GM23248 (cell line): ENCODE measurements around the gene ACER2. TPM values are rescaled to one million over a fixed set of nuclear protein-coding genes. Genes with fewer than 3 reads are reported as not detected.
"Not testable (repeated sequence)": the region's sequence is repeated elsewhere in the genome, so short reads cannot be mapped to it uniquely, and the experiment has no call there.

Experiments
- DNase-seq: peaks from one replicate; pipeline ENCODE4 v3.0.0-alpha.2; 2015
- H2AFZ ChIP-seq: fragments of 200-600 bp; sonication (generic); 2 replicates; pipeline ENCODE4 v1.6.1; 2016; ENCODE audit warnings: antibody characterized with exemption
- H3F3A ChIP-seq: fragments of 200-600 bp; sonication (generic); 2 replicates; pipeline ENCODE4 v1.6.1; 2016; ENCODE audit warnings: mild to moderate bottlenecking, antibody characterized with exemption, mixed run types; ENCODE audit not compliant: insufficient read depth
- H3K27ac ChIP-seq: fragments of 200-600 bp; sonication (generic); 2 replicates; pipeline ENCODE4 v1.5.1; 2016; ENCODE audit warnings: mild to moderate bottlenecking
- H3K27me3 ChIP-seq: fragments of 200-600 bp; sonication (generic); replicated peaks from 2 replicates; pipeline ENCODE4 v1.6.1; 2016; ENCODE audit warnings: mild to moderate bottlenecking; ENCODE audit not compliant: insufficient read depth
- H3K36me3 ChIP-seq: fragments of 200-600 bp; sonication (generic); 2 replicates; pipeline ENCODE4 v1.6.1; 2016; ENCODE audit warnings: low read depth, mild to moderate bottlenecking
- H3K4me1 ChIP-seq: fragments of 200-600 bp; sonication (generic); 2 replicates; pipeline ENCODE4 v1.6.1; 2016; ENCODE audit warnings: mild to moderate bottlenecking; ENCODE audit not compliant: insufficient read depth
- H3K4me2 ChIP-seq: fragments of 200-600 bp; sonication (generic); one replicate; pipeline ENCODE4 v1.6.1; 2016; ENCODE audit warnings: mild to moderate bottlenecking; ENCODE audit not compliant: unreplicated experiment
- H3K4me3 ChIP-seq: fragments of 200-600 bp; sonication (generic); 2 replicates; pipeline ENCODE4 v1.5.1; 2016; ENCODE audit warnings: mild to moderate bottlenecking
- H3K79me2 ChIP-seq: fragments of 200-600 bp; sonication (generic); 2 replicates; pipeline ENCODE4 v1.6.1; 2016; ENCODE audit warnings: mild to moderate bottlenecking; ENCODE audit not compliant: insufficient read depth
- H3K9ac ChIP-seq: fragments of 200-600 bp; sonication (generic); 2 replicates; pipeline ENCODE4 v1.6.1; 2016; ENCODE audit warnings: mild to moderate bottlenecking
- H3K9me2 ChIP-seq: fragments of 200-600 bp; sonication (generic); 2 replicates; pipeline ENCODE4 v1.6.1; 2016; ENCODE audit warnings: mixed run types, mild to moderate bottlenecking, moderate library complexity; ENCODE audit not compliant: insufficient read depth
- H3K9me3 ChIP-seq: fragments of 200-600 bp; sonication (generic); one replicate; pipeline ENCODE4 v1.6.1; 2017; ENCODE audit warnings: low read depth
- H4K20me1 ChIP-seq: fragments of 200-600 bp; sonication (generic); 2 replicates; pipeline ENCODE4 v1.6.0; 2016; ENCODE audit not compliant: insufficient read depth
- EZH2 ChIP-seq: fragments of 200-600 bp; sonication (generic); IDR thresholded peaks from 2 replicates; pipeline ENCODE4 v1.6.1; 2018; ENCODE audit warnings: antibody characterized with exemption, mild to moderate bottlenecking; ENCODE audit not compliant: insufficient read depth, poor library complexity, severe bottlenecking
- EZH2phosphoT487 ChIP-seq: fragments of 200-600 bp; sonication (generic); IDR thresholded peaks from 2 replicates; pipeline ENCODE4 v1.6.1; 2018; ENCODE audit warnings: antibody characterized with exemption, moderate library complexity, mild to moderate bottlenecking, low read depth; ENCODE audit not compliant: insufficient read depth
- WGBS, 2 experiments: methylation state at CpG; one replicate each; pipeline ENCODE4 v1.1.6; 2015 to 2017; ENCODE audit warnings: low lambda C conversion rate in 2 of 2, low coverage in 1 of 2; ENCODE audit errors: missing lambda C conversion rate in 2 of 2; 5-methylcytosine and 5-hydroxymethylcytosine counted together
- in situ Hi-C: fragments of 300-500 bp; cut with MboI; formaldehyde crosslinking; loops from 2 replicates; pipeline ENCODE4 v1.15.0; 2020
- polyA plus RNA-seq: library from polyadenylated mRNA; unstranded; fragments of >200 nt; fragmentation: Nextera tagmentation; extraction: Ambion mirVana; gene quantifications from 2 replicates; pipeline ENCODE4 v1.2.1, GENCODE V29; 2016
- total RNA-seq: library from RNA; depleted of rRNA; stranded (reverse); fragments of >200 nt; shearing (Covaris generic); gene quantifications from 2 replicates; pipeline ENCODE4 v1.2.3, GENCODE V29; 2014

The ACER2 gene
- total and polyA plus RNA-seq, 2 experiments from 2014 or later, result 0.48 to 0.76 TPM

GRCh38 chr9:19379283-19379682 lies 29.5 kb upstream of the ACER2 start:
- Histone ChIP-seq H3K9me2 (no peaks in the 10 kb centered on the region), H3K4me1 (peaks cover 44% of the 10 kb centered on the region), H2AFZ (peak overlapping the region; percentile 92), H4K20me1 (no peaks in the 10 kb centered on the region; the same call in 1 of the 2 replicates), H3K27me3 (no peaks in the 10 kb centered on the region), H3K9ac (peak overlapping the region; percentile 97), H3F3A (peaks cover 69% of the 10 kb centered on the region), H3K4me3 (peak overlapping the region; percentile 95), H3K9me3 (no peaks in the 10 kb centered on the region), H3K36me3 (peaks cover 51% of the 10 kb centered on the region), H3K79me2 (peaks cover 32% of the 10 kb centered on the region), H3K27ac (peak overlapping the region; percentile 90), H3K4me2 (peak overlapping the region; percentile 94)
- no peak for TF ChIP-seq EZH2phosphoT487
- no peak for TF ChIP-seq EZH2
- peak; percentile 33 for DNase-seq
- WGBS, 2 experiments, result 1 to 2% methylated on average over 12 of the region's 12 CpGs
- in situ Hi-C loops, result no loop called here

- Histone ChIP-seq H2AFZ (peak overlapping the region; percentile 92), H3K27me3 (no peaks in the 10 kb centered on the region), H3K79me2 (peaks cover 32% of the 10 kb centered on the region), H3F3A (peaks cover 65% of the 10 kb centered on the region), H3K9me3 (no peaks in the 10 kb centered on the region), H3K27ac (peak overlapping the region; percentile 90), H4K20me1 (no peaks in the 10 kb centered on the region; the same call in 1 of the 2 replicates), H3K9me2 (no peaks in the 10 kb centered on the region), H3K4me3 (peak overlapping the region; percentile 95), H3K36me3 (peaks cover 47% of the 10 kb centered on the region), H3K4me1 (peaks cover 44% of the 10 kb centered on the region), H3K9ac (peak overlapping the region; percentile 97), H3K4me2 (peak overlapping the region; percentile 94)
- WGBS, 2 experiments, result 0 to 2% methylated on average over 29 to 30 of the region's 30 CpGs
- TF ChIP-seq EZH2phosphoT487, result no peak
- TF ChIP-seq EZH2, result no peak
- DNase-seq, result peak; percentile 69
- in situ Hi-C loops, result no loop called here
Observed at GRCh38 chr9:19379697-19380046, 29.1 kb upstream of the ACER2 start.

GRCh38 chr9:19380826-19381075 lies 28.1 kb upstream of the ACER2 start:
- H3K4me2 ChIP-seq, result peak overlapping the region; percentile 86
- H3K27ac ChIP-seq, result peak overlapping the region; percentile 90
- H3K36me3 ChIP-seq, result peaks cover 37% of the 10 kb centered on the region
- no peak for TF ChIP-seq EZH2phosphoT487
- TF ChIP-seq EZH2, result no peak
- H3K4me3 ChIP-seq, result peak overlapping the region; percentile 95
- peak overlapping the region; percentile 92 for H2AFZ ChIP-seq
- H3K9me2 ChIP-seq, result no peaks in the 10 kb centered on the region
- no peaks in the 10 kb centered on the region; the same call in 1 of the 2 replicates for H4K20me1 ChIP-seq
- peak overlapping the region; percentile 97 for H3K9ac ChIP-seq
- WGBS, 2 experiments, result 43 to 47% methylated on average over 6 of the region's 6 CpGs
- H3K79me2 ChIP-seq, result peaks cover 32% of the 10 kb centered on the region
- H3F3A ChIP-seq, result peaks cover 54% of the 10 kb centered on the region
- no peaks in the 10 kb centered on the region for H3K27me3 ChIP-seq
- DNase-seq, result no peak
- H3K9me3 ChIP-seq, result no peaks in the 10 kb centered on the region
- in situ Hi-C loops, result no loop called here
- peaks cover 36% of the 10 kb centered on the region for H3K4me1 ChIP-seq

GRCh38 chr9:19381656-19382055 lies 27.2 kb upstream of the ACER2 start:
- peaks cover 45% of the 10 kb centered on the region for H3F3A ChIP-seq
- H3K4me3 ChIP-seq, result no peak overlapping the region
- TF ChIP-seq EZH2phosphoT487, result no peak
- TF ChIP-seq EZH2, result no peak
- H3K4me2 ChIP-seq, result no peak overlapping the region
- H3K4me1 ChIP-seq, result peaks cover 28% of the 10 kb centered on the region
- H4K20me1 ChIP-seq, result no peaks in the 10 kb centered on the region; the same call in 1 of the 2 replicates
- in situ Hi-C loops, result no loop called here
- H3K27me3 ChIP-seq, result no peaks in the 10 kb centered on the region
- H3K9me2 ChIP-seq, result no peaks in the 10 kb centered on the region
- no peak overlapping the region for H2AFZ ChIP-seq
- DNase-seq, result no peak
- no peak overlapping the region for H3K9ac ChIP-seq
- H3K9me3 ChIP-seq, result no peaks in the 10 kb centered on the region
- WGBS, 2 experiments, result 100% methylated on average over 2 of the region's 2 CpGs
- peaks cover 32% of the 10 kb centered on the region for H3K79me2 ChIP-seq
- no peak overlapping the region for H3K27ac ChIP-seq
- peaks cover 28% of the 10 kb centered on the region for H3K36me3 ChIP-seq

GRCh38 chr9:19385212-19385611 lies 23.6 kb upstream of the ACER2 start:
- H3K9ac ChIP-seq, H3K4me2 ChIP-seq, H3K27me3 ChIP-seq, H3K9me2 ChIP-seq, H3K9me3 ChIP-seq, H3K79me2 ChIP-seq, H4K20me1 ChIP-seq, H3K27ac ChIP-seq, H3K36me3 ChIP-seq, in situ Hi-C loops, H2AFZ ChIP-seq, H3K4me3 ChIP-seq, DNase-seq: not testable (repeated sequence)
- H3F3A ChIP-seq, result peaks cover 16% of the 10 kb centered on the region
- 93% methylated on average over 14 of the region's 14 CpGs for WGBS, 2 experiments
- peaks cover 12% of the 10 kb centered on the region; the same call in 1 of the 2 replicates for H3K4me1 ChIP-seq
